ENCODE results near the gene SCTR.

Gene SCTR

GRCh38 chr2:119521433-119522050 is 2.7 kb downstream of the SCTR start:
- H3K36me3 ChIP-seq (ENCODE audit: control insufficient read depth, insufficient read depth, low read length) = no peaks in the 10 kb centered on the region
- no peak overlapping the region for H3K4me2 ChIP-seq (ENCODE audit: low read length)
- peaks cover 6% of the 10 kb centered on the region for H3K27me3 ChIP-seq (ENCODE audit: control insufficient read depth, insufficient read depth, low read length)
- H3K4me1 ChIP-seq = no peaks in the 10 kb centered on the region
- no peak overlapping the region for H2AFZ ChIP-seq
- H3K9me3 ChIP-seq (ENCODE audit: control insufficient read depth, low read length) = no peaks in the 10 kb centered on the region
- TF ChIP-seq CTCF (IDR thresholded peaks at IDR 0.05) = no peak
- H3K79me2 ChIP-seq = no peaks in the 10 kb centered on the region
- H3K9ac ChIP-seq = no peak overlapping the region
- no peak overlapping the region for H3K27ac ChIP-seq
- no peak overlapping the region for H3K4me3 ChIP-seq (ENCODE audit: low read depth, low read length)

GRCh38 chr2:119520696-119521432 is 3.4 kb downstream of the SCTR start:
- Histone ChIP-seq H3K4me1 (no peaks in the 10 kb centered on the region), H3K9ac (no peak overlapping the region), H3K4me2 (ENCODE audit: low read length) (no peak overlapping the region), H3K27me3 (ENCODE audit: control insufficient read depth, insufficient read depth, low read length) (peaks cover 6% of the 10 kb centered on the region), H3K9me3 (ENCODE audit: control insufficient read depth, low read length) (no peaks in the 10 kb centered on the region), H2AFZ (no peak overlapping the region), H3K27ac (no peak overlapping the region), H3K79me2 (no peaks in the 10 kb centered on the region), H3K36me3 (ENCODE audit: control insufficient read depth, insufficient read depth, low read length) (no peaks in the 10 kb centered on the region), H3K4me3 (ENCODE audit: low read depth, low read length) (no peak overlapping the region)
- TF ChIP-seq CTCF (IDR thresholded peaks at IDR 0.05) = no peak

GRCh38 chr2:119519057-119519408 is 5.2 kb downstream of the SCTR start:
- no peak overlapping the region for H2AFZ ChIP-seq
- no peak for TF ChIP-seq CTCF (IDR thresholded peaks at IDR 0.05)
- H3K4me2 ChIP-seq (ENCODE audit: low read length) = no peak overlapping the region
- H3K4me1 ChIP-seq = no peaks in the 10 kb centered on the region
- H3K36me3 ChIP-seq (ENCODE audit: control insufficient read depth, insufficient read depth, low read length) = no peaks in the 10 kb centered on the region
- H3K79me2 ChIP-seq = no peaks in the 10 kb centered on the region
- H3K9me3 ChIP-seq (ENCODE audit: control insufficient read depth, low read length) = no peaks in the 10 kb centered on the region
- H3K27ac ChIP-seq = no peak overlapping the region
- H3K9ac ChIP-seq = no peak overlapping the region
- H3K27me3 ChIP-seq (ENCODE audit: control insufficient read depth, insufficient read depth, low read length) = peaks cover 1% of the 10 kb centered on the region
- H3K4me3 ChIP-seq (ENCODE audit: low read depth, low read length) = no peak overlapping the region

- Histone ChIP-seq H3K79me2 (no peaks in the 10 kb centered on the region), H3K9me3 (ENCODE audit: control insufficient read depth, low read length) (no peaks in the 10 kb centered on the region), H3K9ac (no peak overlapping the region), H3K27me3 (ENCODE audit: control insufficient read depth, insufficient read depth, low read length) (no peaks in the 10 kb centered on the region), H3K4me2 (ENCODE audit: low read length) (no peak overlapping the region), H3K36me3 (ENCODE audit: control insufficient read depth, insufficient read depth, low read length) (no peaks in the 10 kb centered on the region), H3K4me1 (no peaks in the 10 kb centered on the region), H3K27ac (no peak overlapping the region), H2AFZ (no peak overlapping the region), H3K4me3 (ENCODE audit: low read depth, low read length) (no peak overlapping the region)
- no peak for TF ChIP-seq CTCF (IDR thresholded peaks at IDR 0.05)
These were observed 5.8 kb downstream of the SCTR start for GRCh38 chr2:119518401-119519056.

Measured in parathyroid adenoma (tissue), 2 donors.